DND-41 (cell line): ENCODE data around the gene GPC6.

Experiments used
- ATAC-seq: fragments of 200-7000 bp; cut with Tn5 transposase; 3 replicates; pipeline ENCODE4 v1.9.1; 2021; ENCODE audit warnings: low read depth; ENCODE audit not compliant: insufficient read depth
- DNase-seq: peaks from one replicate; pipeline ENCODE4 v3.0.0-alpha.2; 2020
- H2AFZ ChIP-seq: 2 replicates; pipeline ENCODE4 v1.6.0; 2012; ENCODE audit warnings: low read depth, low read length
- H3K27ac ChIP-seq: 2 replicates; pipeline ENCODE4 v1.5.1; 2012; ENCODE audit warnings: low read length, inconsistent platforms
- H3K27me3 ChIP-seq: fragments of 200-600 bp; sonication (generic); 2 replicates; pipeline ENCODE4 v1.6.0; 2012; ENCODE audit warnings: low read length, mild to moderate bottlenecking, inconsistent platforms; ENCODE audit not compliant: insufficient read depth, poor library complexity
- H3K36me3 ChIP-seq: 2 replicates; pipeline ENCODE4 v1.5.1; 2012; ENCODE audit warnings: low read length, inconsistent platforms; ENCODE audit not compliant: insufficient read depth
- H3K4me1 ChIP-seq: 2 replicates; pipeline ENCODE4 v1.5.1; 2012; ENCODE audit warnings: mild to moderate bottlenecking, low read length; ENCODE audit not compliant: insufficient read depth
- H3K4me2 ChIP-seq: 2 replicates; pipeline ENCODE4 v1.6.0; 2012; ENCODE audit warnings: mild to moderate bottlenecking, moderate library complexity, low read length, inconsistent platforms; ENCODE audit not compliant: insufficient read depth
- H3K4me3 ChIP-seq, 2 experiments: fragments of 200-600 bp in 1 of 2; shearing (Covaris generic) in 1 of 2; 2 replicates each; pipeline ENCODE4 v1.5.1; 2012 to 2016; ENCODE audit warnings: inconsistent platforms in 2 of 2, low read length in 2 of 2, mild to moderate bottlenecking in 2 of 2, low read depth in 1 of 2, moderate library complexity in 1 of 2
- H3K79me2 ChIP-seq: 2 replicates; pipeline ENCODE4 v1.6.0; 2012; ENCODE audit warnings: low read length, inconsistent platforms; ENCODE audit not compliant: insufficient read depth
- H3K9ac ChIP-seq: 2 replicates; pipeline ENCODE4 v1.6.0; 2012; ENCODE audit warnings: low read depth, mild to moderate bottlenecking, inconsistent platforms, low read length, moderate library complexity
- H3K9me3 ChIP-seq: 2 replicates; pipeline ENCODE4 v1.5.1; 2012; ENCODE audit warnings: low read length, moderate library complexity, mild to moderate bottlenecking, inconsistent platforms; ENCODE audit not compliant: insufficient read depth, severe bottlenecking
- H4K20me1 ChIP-seq: 2 replicates; pipeline ENCODE4 v1.6.0; 2012; ENCODE audit warnings: low read length; ENCODE audit not compliant: insufficient read depth
- CTCF ChIP-seq: IDR thresholded peaks from 2 replicates; pipeline ENCODE4 v1.5.1; 2012; ENCODE audit warnings: borderline replicate concordance, low read length, moderate library complexity, mild to moderate bottlenecking; ENCODE audit not compliant: poor library complexity, severe bottlenecking; ENCODE audit errors: extremely low read depth
- EZH2 ChIP-seq: IDR thresholded peaks from 3 replicates; pipeline ENCODE4 v1.6.1; 2012; ENCODE audit warnings: borderline replicate concordance, low read depth, mild to moderate bottlenecking, moderate library complexity, low read length, inconsistent platforms; ENCODE audit not compliant: severe bottlenecking

The GPC6 gene

GRCh38 chr13:93227878-93228642 lies 1.5 kb downstream of the GPC6 start:
- no peak overlapping the region for H3K4me3 ChIP-seq
- DNase-seq, result no peak
- no peaks in the 10 kb centered on the region for H3K27me3 ChIP-seq
- no peaks in the 10 kb centered on the region for H4K20me1 ChIP-seq
- no peak for ATAC-seq
- no peak overlapping the region for H2AFZ ChIP-seq
- H3K27ac ChIP-seq, result no peak overlapping the region
- H3K4me1 ChIP-seq, result no peaks in the 10 kb centered on the region
- H3K4me2 ChIP-seq, result no peak overlapping the region
- no peak overlapping the region for H3K9ac ChIP-seq
- H3K79me2 ChIP-seq, result no peaks in the 10 kb centered on the region
- TF ChIP-seq EZH2 (no peak), CTCF (no peak)
- H3K9me3 ChIP-seq, result no peaks in the 10 kb centered on the region
- H3K36me3 ChIP-seq, result no peaks in the 10 kb centered on the region

- no peaks in the 10 kb centered on the region for H3K79me2 ChIP-seq
- ATAC-seq (no peak), DNase-seq (no peak)
- TF ChIP-seq CTCF (no peak), EZH2 (no peak)
- no peaks in the 10 kb centered on the region for H3K9me3 ChIP-seq
- no peak overlapping the region for H3K4me2 ChIP-seq
- no peak overlapping the region for H3K4me3 ChIP-seq
- no peak overlapping the region for H2AFZ ChIP-seq
- no peaks in the 10 kb centered on the region for H3K27me3 ChIP-seq
- H3K4me1 ChIP-seq, result no peaks in the 10 kb centered on the region
- no peaks in the 10 kb centered on the region for H3K36me3 ChIP-seq
- no peak overlapping the region for H3K27ac ChIP-seq
- no peak overlapping the region for H3K9ac ChIP-seq
- no peaks in the 10 kb centered on the region for H4K20me1 ChIP-seq
Observed at GRCh38 chr13:93228643-93228937, 2.0 kb downstream of the GPC6 start.

GRCh38 chr13:93230261-93230855 lies 3.8 kb downstream of the GPC6 start:
- Histone ChIP-seq H3K36me3 (no peaks in the 10 kb centered on the region), H3K27ac (no peak overlapping the region), H4K20me1 (no peaks in the 10 kb centered on the region), H3K4me2 (no peak overlapping the region), H3K27me3 (no peaks in the 10 kb centered on the region), H3K4me3 (no peak overlapping the region), H3K79me2 (no peaks in the 10 kb centered on the region), H3K4me1 (no peaks in the 10 kb centered on the region), H2AFZ (no peak overlapping the region), H3K9ac (no peak overlapping the region), H3K9me3 (no peaks in the 10 kb centered on the region)
- DNase-seq, result no peak
- no peak for TF ChIP-seq EZH2
- TF ChIP-seq CTCF, result no peak
- no peak for ATAC-seq
